Measurements from ENCODE around the gene RNGTT.

GRCh38 chr6:88741071-88741470 lies 222.3 kb downstream of the RNGTT start:
- no peak for TF ChIP-seq CTCF (conservative IDR thresholded peaks at IDR 0.05; ENCODE audit: low read length)
- no peak for TF ChIP-seq EZH2phosphoT487 (IDR thresholded peaks at IDR 0.05; ENCODE audit: borderline replicate concordance)

Data from Loucy (cell line).